ENCODE data around the gene FRAS1. TPM values are rescaled to one million over a fixed set of nuclear protein-coding genes. Genes with fewer than 3 reads are reported as not detected.

The FRAS1 gene
- total RNA-seq, 2 donors from 2014 or later = 6.4 to 11.0 TPM

- peak overlapping the region in 1 of 2 donors; percentile 28 for H3K27ac ChIP-seq
- DNase-seq (ENCODE audit: low spot score) = no peak
- no peaks in the 10 kb centered on the region for H3K36me3 ChIP-seq
- H3K4me1 ChIP-seq (replicated peaks) = peaks cover 5% of the 10 kb centered on the region
- no peaks in the 10 kb centered on the region for H3K27me3 ChIP-seq (replicated peaks; ENCODE audit: insufficient read depth)
- no peaks in the 10 kb centered on the region for H3K9me3 ChIP-seq
- TF ChIP-seq CTCF (IDR thresholded peaks at IDR 0.05) = no peak
- TF ChIP-seq POLR2AphosphoS5 (IDR thresholded peaks at IDR 0.05) = no peak
- TF ChIP-seq POLR2A (IDR thresholded peaks at IDR 0.05) = no peak
- intact Hi-C loops (cut with DNase I) = no loop called here
- 91% methylated on average over 2 of the region's 2 CpGs for WGBS
- H3K4me3 ChIP-seq = no peak overlapping the region
Measured at GRCh38 chr4:78567500-78568060, 510.5 kb downstream of the FRAS1 start.

- Histone ChIP-seq H3K4me1 (replicated peaks) (peaks cover 5% of the 10 kb centered on the region), H3K9me3 (no peaks in the 10 kb centered on the region), H3K36me3 (no peaks in the 10 kb centered on the region), H3K27me3 (replicated peaks; ENCODE audit: insufficient read depth) (no peaks in the 10 kb centered on the region), H3K4me3 (no peak overlapping the region), H3K27ac (peak overlapping the region; percentile 23 to 28)
- DNase-seq (ENCODE audit: low spot score) = no peak
- WGBS = 43% methylated on average over 3 of the region's 3 CpGs
- TF ChIP-seq POLR2AphosphoS5 (IDR thresholded peaks at IDR 0.05) = no peak
- TF ChIP-seq CTCF (IDR thresholded peaks at IDR 0.05) = no peak
- TF ChIP-seq POLR2A (IDR thresholded peaks at IDR 0.05) = no peak
- intact Hi-C loops (cut with DNase I) = no loop called here
Measured at GRCh38 chr4:78568640-78569305, 511.6 kb downstream of the FRAS1 start.

- TF ChIP-seq POLR2AphosphoS5 (IDR thresholded peaks at IDR 0.05) (peak; percentile 39), CTCF (IDR thresholded peaks at IDR 0.05) (no peak), POLR2A (IDR thresholded peaks at IDR 0.05) (no peak)
- no peak overlapping the region for H3K4me3 ChIP-seq
- no peaks in the 10 kb centered on the region for H3K9me3 ChIP-seq
- no peaks in the 10 kb centered on the region for H3K36me3 ChIP-seq
- 37% methylated on average over 6 of the region's 6 CpGs for WGBS
- intact Hi-C loops (cut with DNase I) = no loop called here
- H3K27ac ChIP-seq = peak overlapping the region; percentile 23 to 28
- H3K4me1 ChIP-seq (replicated peaks) = peaks cover 5% of the 10 kb centered on the region
- H3K27me3 ChIP-seq (replicated peaks; ENCODE audit: insufficient read depth) = no peaks in the 10 kb centered on the region
- no peak for DNase-seq (ENCODE audit: low spot score)
Measured at GRCh38 chr4:78569306-78569821, 512.2 kb downstream of the FRAS1 start.

GRCh38 chr4:78570117-78570516 lies 513.0 kb downstream of the FRAS1 start:
- no peak overlapping the region for H3K27ac ChIP-seq
- no peak for DNase-seq (ENCODE audit: low spot score)
- TF ChIP-seq CTCF (IDR thresholded peaks at IDR 0.05) (no peak), POLR2A (IDR thresholded peaks at IDR 0.05) (no peak), POLR2AphosphoS5 (IDR thresholded peaks at IDR 0.05) (no peak)
- H3K4me3 ChIP-seq = no peak overlapping the region
- intact Hi-C loops (cut with DNase I) = no loop called here
- peaks cover 5% of the 10 kb centered on the region for H3K4me1 ChIP-seq (replicated peaks)
- 93% methylated on average over 2 of the region's 2 CpGs for WGBS
- no peaks in the 10 kb centered on the region for H3K36me3 ChIP-seq
- no peaks in the 10 kb centered on the region for H3K9me3 ChIP-seq
- no peaks in the 10 kb centered on the region for H3K27me3 ChIP-seq (replicated peaks; ENCODE audit: insufficient read depth)

GRCh38 chr4:78571804-78572203 lies 514.7 kb downstream of the FRAS1 start:
- 82% methylated on average over 1 of the region's 1 CpG for WGBS
- Histone ChIP-seq H3K4me1 (replicated peaks) (peaks cover 5% of the 10 kb centered on the region), H3K36me3 (no peaks in the 10 kb centered on the region), H3K9me3 (no peaks in the 10 kb centered on the region), H3K27me3 (replicated peaks; ENCODE audit: insufficient read depth) (no peaks in the 10 kb centered on the region), H3K4me3 (no peak overlapping the region), H3K27ac (no peak overlapping the region)
- TF ChIP-seq POLR2A (IDR thresholded peaks at IDR 0.05) (no peak), CTCF (IDR thresholded peaks at IDR 0.05) (no peak)
- intact Hi-C loops (cut with DNase I) = no loop called here
- DNase-seq (ENCODE audit: low spot score) = no peak

Data from prostate gland (tissue), 2 donors.